ENCODE measurements around the gene GRM2. TPM values are rescaled to one million over a fixed set of nuclear protein-coding genes. Genes with fewer than 3 reads are reported as not detected.
A peak's percentile ranks its signal among the peaks of the same experiment; 100 is the strongest.

Gene GRM2
- total and polyA plus RNA-seq, 2 of the 8 experiments (the other 6 are each of a cell fraction or from before 2014, with no cell fraction given), result 3.9 to 10.5 TPM

DNA sequence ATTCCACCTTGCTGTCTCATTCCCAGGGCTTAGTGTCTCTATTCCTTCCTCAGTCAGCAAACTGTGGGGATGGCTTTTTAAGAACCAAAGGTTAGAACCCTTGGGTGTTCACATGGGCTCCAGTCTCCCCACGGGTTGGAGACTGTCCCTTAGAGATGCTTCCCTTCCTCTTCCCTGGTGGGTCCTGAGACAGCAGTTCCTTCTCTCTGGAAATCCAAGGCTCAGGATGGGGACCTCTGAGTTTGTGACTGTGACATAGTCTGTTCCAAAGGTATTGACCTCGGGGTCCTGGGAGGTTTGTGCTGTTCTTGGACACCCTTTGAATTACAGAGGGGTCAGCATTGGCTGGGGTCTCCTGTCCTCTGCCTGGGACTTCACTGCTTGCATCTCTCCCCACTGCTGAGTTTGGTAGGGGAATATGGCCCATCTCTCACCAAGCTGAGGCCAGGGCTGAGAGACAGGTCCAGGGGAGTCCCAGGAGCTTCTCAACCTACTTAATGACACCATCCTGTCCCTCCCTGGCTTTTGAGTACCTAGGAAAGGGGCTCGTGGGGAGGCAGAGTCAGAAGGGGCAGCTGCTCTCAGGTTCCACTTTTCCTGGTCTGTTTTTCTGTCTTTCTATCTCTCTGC, 1.5 kb downstream of the GRM2 start:
- Histone ChIP-seq H2AFZ (ENCODE audit: low read length) (no peak overlapping the region), H4K20me1 (replicated peaks in 1 of 2; ENCODE audit: control insufficient read depth in 1 of 2, insufficient read depth in 2 of 2, low read length in 2 of 2) (peaks cover 4 to 25% of the 10 kb centered on the region in 2 experiments), H3K4me3 (ENCODE audit: extremely low read depth in 1 of 4, insufficient read depth in 2 of 4, low read depth in 3 of 4, low read length in 4 of 4) (no peak overlapping the region), H3K23ac (ENCODE audit: insufficient read length) (no peak overlapping the region), H2BK120ac (replicated peaks; ENCODE audit: low read depth, low read length) (no peak overlapping the region), H3K14ac (ENCODE audit: insufficient read length) (no peak overlapping the region), H3K27ac (ENCODE audit: low read depth, low read length) (no peak overlapping the region), H3K4me1 (replicated peaks in 1 of 4; ENCODE audit: control insufficient read depth in 3 of 4, insufficient read depth in 4 of 4, low read length in 3 of 4) (peaks cover 0 to 25% (median 14%) of the 10 kb centered on the region in 4 experiments; a peak in 6 of 7 replicates), H3K18ac (ENCODE audit: extremely low read depth, low read length) (no peak overlapping the region), H2BK15ac (ENCODE audit: low read length) (no peak overlapping the region), H4K5ac (ENCODE audit: insufficient read length, low read depth, low read length) (no peak overlapping the region), H3K27me3 (replicated peaks in 1 of 4; ENCODE audit: control insufficient read depth in 3 of 4, extremely low read depth in 1 of 4, insufficient read depth in 3 of 4, low read length in 3 of 4) (peaks cover 13 to 24% (median 23%) of the 10 kb centered on the region in 4 experiments; a peak in 6 of 7 replicates), H3K56ac (replicated peaks; ENCODE audit: insufficient read length, low read depth, low read length) (no peak overlapping the region), H2BK12ac (ENCODE audit: low read depth, low read length) (no peak overlapping the region), H3K9me3 (ENCODE audit: insufficient read depth in 2 of 2, low read depth in 1 of 2, low read length in 1 of 2) (no peaks in the 10 kb centered on the region), H3K4me2 (ENCODE audit: insufficient read depth in 1 of 2, low read depth in 2 of 2, low read length in 2 of 2) (peak overlapping the region in 1 of 2 experiments; percentile 86; a peak in 1 of 4 replicates), H2BK20ac (ENCODE audit: low read length) (no peak overlapping the region), H4K91ac (replicated peaks; ENCODE audit: insufficient read length, low read length) (no peak overlapping the region), H2BK5ac (ENCODE audit: low read depth, low read length) (no peak overlapping the region), H2AK5ac (ENCODE audit: low read depth, low read length) (peak overlapping the region; percentile 82; the same call in 1 of the 2 replicates), H3K79me1 (ENCODE audit: low read depth, low read length) (no peaks in the 10 kb centered on the region), H3K79me2 (ENCODE audit: control insufficient read depth in 1 of 2, insufficient read depth in 2 of 2, low read length in 2 of 2) (no peaks in the 10 kb centered on the region), H3K36me3 (ENCODE audit: control insufficient read depth in 2 of 4, insufficient read depth in 4 of 4, low read length in 3 of 4) (no peaks in the 10 kb centered on the region), H3K4ac (replicated peaks; ENCODE audit: insufficient read length, low read depth, low read length) (no peak overlapping the region), H4K8ac (ENCODE audit: extremely low read depth, insufficient read depth, low read length) (no peak overlapping the region), H3K23me2 (ENCODE audit: low read depth, low read length) (peaks cover 11% of the 10 kb centered on the region; the same call in 1 of the 2 replicates), H3K9ac (replicated peaks in 1 of 4; ENCODE audit: extremely low read depth in 1 of 4, low read depth in 3 of 4, low read length in 3 of 4) (no peak overlapping the region)
- POLR2A ChIA-PET (ENCODE audit: partially characterized antibody), result interaction anchor here (0.7 kb wide), 1 partner anchor 209 kb away, joined by 3 read pairs; the partner anchor contains the start of gene DCAF1
- DNase-seq (ENCODE audit: low read depth in 1 of 2, low spot score in 2 of 2) (no peak), FAIRE-seq (no peak)
- 86% methylated on average over 3 of the region's 3 CpGs; no CpG with 5 or more reads in 1 of the 2 experiments for WGBS, 2 experiments (ENCODE audit: extremely low coverage in 1 of 2, insufficient coverage in 1 of 2, insufficient read length in 1 of 2, insufficient replicate concordance in 2 of 2, low coverage in 1 of 2, low lambda C conversion rate in 2 of 2, missing lambda C conversion rate in 1 of 2)
- CTCF ChIA-PET (ENCODE audit: partially characterized antibody), result interaction anchor here (1.1 to 5.1 kb wide), 4 partner anchors 11 to 38 kb away, joined by 4 to 43 read pairs (median 7); no protein-coding TSS in a partner anchor
- no peak for TF ChIP-seq RBBP5 (IDR thresholded peaks at IDR 0.05; ENCODE audit: borderline replicate concordance, low read depth, low read length)
- no peak for TF ChIP-seq RAD21 (IDR thresholded peaks at IDR 0.05 in 1 of 2, conservative IDR thresholded peaks at IDR 0.05 in 1 of 2; ENCODE audit: low read depth in 2 of 2, low read length in 2 of 2)
- TF ChIP-seq KDM4A (IDR thresholded peaks at IDR 0.05; ENCODE audit: low read depth, low read length, severe bottlenecking), result no peak
- no peak for TF ChIP-seq SP2 (IDR thresholded peaks at IDR 0.05; ENCODE audit: low read length)
- TF ChIP-seq POLR2AphosphoS5 (IDR thresholded peaks at IDR 0.05; ENCODE audit: low read depth, low read length), result no peak
- TF ChIP-seq SAP30 (IDR thresholded peaks at IDR 0.05; ENCODE audit: insufficient read depth, insufficient replicate concordance, low read length), result no peak

Measured in H1 (cell line).